ENCODE results near the gene GULP1. TPM values are rescaled to one million over a fixed set of nuclear protein-coding genes. Genes with fewer than 3 reads are reported as not detected.
"Not testable (repeated sequence)": the region's sequence is repeated elsewhere in the genome, so short reads cannot be mapped to it uniquely, and the experiment has no call there.

GULP1 gene
- total RNA-seq, 1 donor from 2014 or later, result 57.2 TPM

- no peak overlapping the region for H3K27ac ChIP-seq
- no peaks in the 10 kb centered on the region for H3K27me3 ChIP-seq
- peaks cover 5% of the 10 kb centered on the region for H3K4me1 ChIP-seq
- H3K36me3 ChIP-seq, result no peaks in the 10 kb centered on the region
- H3K4me3 ChIP-seq, result no peak overlapping the region
- intact Hi-C loops (cut with DNase I), result loop anchor here (5.0 kb wide), 1 partner anchor 458 kb away; no protein-coding TSS in a partner anchor
- no peak for TF ChIP-seq CTCF (IDR thresholded peaks at IDR 0.05)
- no peak for TF ChIP-seq POLR2A (IDR thresholded peaks at IDR 0.05)
- no peak for TF ChIP-seq POLR2AphosphoS5 (IDR thresholded peaks at IDR 0.05; ENCODE audit: insufficient read depth in 1 of 2, low read depth in 1 of 2)
- no peaks in the 10 kb centered on the region for H3K9me3 ChIP-seq
- DNase-seq (ENCODE audit: extremely low spot score in 2 of 2), result no peak
Observed at GRCh38 chr2:188529710-188530109, 238.0 kb downstream of the GULP1 start.

GRCh38 chr2:188534875-188535274, 243.2 kb downstream of the GULP1 start:
- no peaks in the 10 kb centered on the region for H3K27me3 ChIP-seq
- H3K36me3 ChIP-seq, result no peaks in the 10 kb centered on the region
- H3K9me3 ChIP-seq, result peaks cover 4% of the 10 kb centered on the region
- TF ChIP-seq CTCF (IDR thresholded peaks at IDR 0.05) (no peak), POLR2AphosphoS5 (IDR thresholded peaks at IDR 0.05; ENCODE audit: insufficient read depth in 1 of 2, low read depth in 1 of 2) (no peak), POLR2A (IDR thresholded peaks at IDR 0.05) (no peak)
- DNase-seq (ENCODE audit: extremely low spot score in 2 of 2), result no peak
- H3K4me3 ChIP-seq, result no peak overlapping the region
- no peaks in the 10 kb centered on the region for H3K4me1 ChIP-seq
- no peak overlapping the region for H3K27ac ChIP-seq
- intact Hi-C loops (cut with DNase I), result no loop called here

GRCh38 chr2:188551671-188552070, 260.0 kb downstream of the GULP1 start:
- intact Hi-C loops (cut with DNase I), result no loop called here
- Histone ChIP-seq H3K4me1 (no peaks in the 10 kb centered on the region), H3K36me3 (no peaks in the 10 kb centered on the region), H3K9me3 (no peaks in the 10 kb centered on the region), H3K27ac (no peak overlapping the region), H3K4me3 (no peak overlapping the region), H3K27me3 (no peaks in the 10 kb centered on the region)
- DNase-seq (ENCODE audit: extremely low spot score in 2 of 2), result no peak
- TF ChIP-seq CTCF (IDR thresholded peaks at IDR 0.05) (no peak), POLR2A (IDR thresholded peaks at IDR 0.05) (no peak), POLR2AphosphoS5 (IDR thresholded peaks at IDR 0.05; ENCODE audit: insufficient read depth in 1 of 2, low read depth in 1 of 2) (no peak)

GRCh38 chr2:188557081-188557480, 265.4 kb downstream of the GULP1 start:
- no peaks in the 10 kb centered on the region for H3K4me1 ChIP-seq
- intact Hi-C loops (cut with DNase I), result no loop called here
- H3K4me3 ChIP-seq, result no peak overlapping the region
- no peak overlapping the region for H3K27ac ChIP-seq
- DNase-seq (ENCODE audit: extremely low spot score in 2 of 2), result no peak
- no peaks in the 10 kb centered on the region for H3K36me3 ChIP-seq
- H3K9me3 ChIP-seq, result no peaks in the 10 kb centered on the region
- no peaks in the 10 kb centered on the region for H3K27me3 ChIP-seq
- TF ChIP-seq POLR2AphosphoS5 (IDR thresholded peaks at IDR 0.05; ENCODE audit: insufficient read depth in 1 of 2, low read depth in 1 of 2) (no peak), POLR2A (IDR thresholded peaks at IDR 0.05) (no peak), CTCF (IDR thresholded peaks at IDR 0.05) (no peak)

- H3K36me3 ChIP-seq; intact Hi-C loops (cut with DNase I); H3K27me3 ChIP-seq; H3K4me3 ChIP-seq; H3K9me3 ChIP-seq; H3K4me1 ChIP-seq; DNase-seq (ENCODE audit: extremely low spot score in 2 of 2); H3K27ac ChIP-seq: not testable (repeated sequence)
Observed at GRCh38 chr2:188559455-188559854, 267.8 kb downstream of the GULP1 start.

Data from vagina (tissue), 2 donors.